Measurements from ENCODE around the gene MEGF9.
A peak's percentile ranks its signal among the peaks of the same experiment; 100 is the strongest.

The MEGF9 gene

DNA sequence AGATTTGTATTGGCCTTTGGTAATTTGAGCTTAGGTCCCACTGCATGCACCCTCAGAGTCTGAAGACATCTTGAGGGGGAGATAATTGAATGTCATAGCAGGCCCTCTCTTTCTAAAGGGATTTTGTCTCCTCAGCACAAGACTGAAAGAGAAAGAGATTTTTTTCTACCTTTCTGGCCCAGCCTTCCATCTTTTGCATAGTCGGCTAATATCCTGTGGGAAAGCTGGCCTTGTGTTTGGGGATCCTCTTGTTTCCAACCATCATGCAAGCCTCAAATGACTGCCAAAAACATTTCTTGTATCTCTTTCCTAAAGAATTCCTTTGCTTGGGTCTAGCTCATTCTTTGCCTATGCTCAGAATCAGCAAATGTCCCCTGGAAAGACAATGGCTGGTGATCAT, 92.3 kb downstream of the MEGF9 start:
- no peak for DNase-seq (ENCODE audit: low read depth)

DNA sequence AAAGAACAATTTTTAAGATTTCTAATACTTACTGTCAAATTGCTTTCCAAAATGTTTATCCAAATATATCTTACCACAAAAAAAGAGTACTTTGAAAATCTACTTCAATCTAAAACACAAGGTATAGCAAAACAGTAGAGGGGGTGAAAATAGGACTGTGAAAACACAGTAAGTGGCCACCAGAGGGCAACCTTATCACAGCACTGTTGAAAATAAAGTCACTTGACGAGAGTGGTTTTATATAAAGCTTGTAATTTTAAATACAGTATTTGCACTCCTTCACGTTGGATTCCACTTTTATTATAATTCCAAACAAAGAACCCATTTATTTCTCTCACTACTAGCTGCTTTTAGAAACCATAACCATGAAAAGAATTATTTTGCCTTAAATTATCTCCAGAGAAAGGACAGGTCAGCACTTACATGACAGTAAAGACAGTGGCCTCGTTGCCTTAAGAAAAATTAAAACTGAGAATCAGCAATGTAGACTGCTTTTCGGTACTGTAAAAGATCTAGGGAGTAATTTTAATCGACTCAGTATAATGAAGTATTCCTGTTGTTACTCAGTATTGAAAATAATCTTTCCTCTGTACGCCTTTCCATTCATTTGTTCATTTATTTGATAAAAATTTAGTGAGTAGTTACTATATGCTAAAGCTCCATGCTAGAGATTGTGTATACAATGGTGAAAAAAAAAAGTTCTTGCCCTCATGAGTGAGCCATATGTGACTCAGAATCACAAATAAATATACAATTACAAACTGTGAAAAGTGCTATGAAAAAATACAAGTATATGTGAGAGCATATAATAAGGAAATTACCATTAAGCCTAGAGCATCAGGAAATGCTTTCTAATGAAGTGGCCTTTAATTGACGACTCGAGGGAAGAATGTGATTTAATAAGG, 94.3 kb downstream of the MEGF9 start:
- peak; percentile 39 for DNase-seq (ENCODE audit: low read depth)

- DNase-seq (ENCODE audit: low read depth) = no peak
Measured at GRCh38 chr9:120616966-120617935, 97.0 kb downstream of the MEGF9 start.

GRCh38 chr9:120612218-120612617, 102.1 kb downstream of the MEGF9 start:
- no peak for DNase-seq (ENCODE audit: low read depth)

DNA sequence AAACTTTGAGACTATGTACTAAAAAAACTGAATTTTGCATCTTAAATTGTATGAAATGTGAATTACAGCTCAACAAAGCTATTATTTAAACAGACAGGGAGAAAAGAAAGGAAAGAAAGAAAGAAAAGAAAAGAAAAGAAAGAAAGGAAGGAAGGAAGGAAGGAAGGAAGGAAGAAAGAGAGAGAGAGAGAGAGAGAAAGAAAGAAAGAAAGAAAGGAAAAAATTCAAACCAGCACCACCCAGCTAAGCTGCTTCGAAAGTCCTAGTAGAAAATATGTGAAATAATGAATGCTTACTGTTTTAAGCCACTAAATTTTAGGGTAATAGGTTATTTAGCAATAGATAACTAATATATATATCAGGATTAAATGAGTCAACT, 102.6 kb downstream of the MEGF9 start:
- DNase-seq (ENCODE audit: low read depth) = no peak

GRCh38 chr9:120610975-120611689, 103.1 kb downstream of the MEGF9 start:
- DNase-seq (ENCODE audit: low read depth) = no peak

- no peak for DNase-seq (ENCODE audit: low read depth)
Measured at GRCh38 chr9:120609636-120610035, 104.6 kb downstream of the MEGF9 start.

DNA sequence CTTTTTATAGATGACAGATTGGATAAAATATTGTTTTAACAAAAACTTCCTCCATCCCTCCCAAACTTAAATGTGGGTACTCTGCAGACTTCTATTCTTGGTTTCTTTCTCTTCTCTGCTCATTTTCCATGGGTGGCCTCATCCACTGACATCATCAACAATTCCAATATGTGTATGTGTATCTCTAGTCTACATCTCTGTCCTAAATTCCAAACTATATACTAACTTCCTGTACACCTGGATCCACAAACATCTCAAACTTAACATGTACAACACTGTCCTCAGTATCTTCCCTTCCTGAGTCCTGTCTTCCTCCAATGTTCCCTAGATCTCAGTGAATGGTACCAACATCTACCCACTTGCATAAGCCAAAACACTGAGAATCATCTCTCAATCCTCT, 105.8 kb downstream of the MEGF9 start:
- no peak for DNase-seq (ENCODE audit: low read depth)

GRCh38 chr9:120603591-120603990, 110.7 kb downstream of the MEGF9 start:
- DNase-seq (ENCODE audit: low read depth) = no peak

- no peak for DNase-seq (ENCODE audit: low read depth)
Measured at GRCh38 chr9:120603010-120603409, 111.3 kb downstream of the MEGF9 start.

DNA sequence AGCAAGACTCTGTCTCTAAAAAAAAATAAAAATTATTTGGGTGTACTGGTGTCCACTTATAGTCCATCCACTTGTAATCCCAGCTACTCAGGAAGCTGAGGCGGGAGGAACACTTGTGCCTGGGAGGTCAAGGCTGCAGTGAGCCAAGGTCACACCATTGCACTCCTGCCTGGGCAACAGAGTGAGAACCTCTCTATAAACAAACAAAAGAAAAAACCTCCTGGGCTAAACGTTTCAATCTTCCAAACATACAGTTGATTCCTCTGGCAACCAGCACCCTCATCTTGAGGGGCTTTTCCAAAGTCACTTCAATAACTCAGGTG, 120.4 kb downstream of the MEGF9 start:
- no peak for DNase-seq (ENCODE audit: low read depth)

GRCh38 chr9:120593250-120593954, 120.9 kb downstream of the MEGF9 start:
- DNase-seq (ENCODE audit: low read depth) = no peak

DNA sequence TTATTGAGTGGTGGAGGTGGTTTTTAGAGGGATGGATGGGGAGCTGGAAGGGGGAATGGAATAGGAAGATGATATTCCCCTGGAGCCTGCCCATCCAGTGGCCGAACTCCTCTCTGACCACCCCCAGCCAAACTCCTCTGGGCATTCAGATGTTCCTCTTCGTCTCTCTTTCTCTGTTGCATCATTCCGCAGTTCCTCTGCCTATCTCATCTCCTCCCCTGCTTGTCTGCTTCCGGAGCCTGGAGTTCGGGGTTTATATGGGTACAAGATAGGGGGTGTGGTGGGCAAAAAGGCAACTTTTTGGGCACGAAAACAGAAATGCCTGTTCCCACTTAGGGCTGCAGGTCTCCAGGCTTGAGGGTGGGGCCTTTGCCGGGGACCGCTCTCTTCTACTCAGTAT, 122.1 kb downstream of the MEGF9 start:
- DNase-seq (ENCODE audit: low read depth) = no peak

GRCh38 chr9:120587328-120587727, 126.9 kb downstream of the MEGF9 start:
- no peak for DNase-seq (ENCODE audit: low read depth)

- DNase-seq (ENCODE audit: low read depth) = no peak
Measured at GRCh38 chr9:120583958-120584369, 130.3 kb downstream of the MEGF9 start.

DNA sequence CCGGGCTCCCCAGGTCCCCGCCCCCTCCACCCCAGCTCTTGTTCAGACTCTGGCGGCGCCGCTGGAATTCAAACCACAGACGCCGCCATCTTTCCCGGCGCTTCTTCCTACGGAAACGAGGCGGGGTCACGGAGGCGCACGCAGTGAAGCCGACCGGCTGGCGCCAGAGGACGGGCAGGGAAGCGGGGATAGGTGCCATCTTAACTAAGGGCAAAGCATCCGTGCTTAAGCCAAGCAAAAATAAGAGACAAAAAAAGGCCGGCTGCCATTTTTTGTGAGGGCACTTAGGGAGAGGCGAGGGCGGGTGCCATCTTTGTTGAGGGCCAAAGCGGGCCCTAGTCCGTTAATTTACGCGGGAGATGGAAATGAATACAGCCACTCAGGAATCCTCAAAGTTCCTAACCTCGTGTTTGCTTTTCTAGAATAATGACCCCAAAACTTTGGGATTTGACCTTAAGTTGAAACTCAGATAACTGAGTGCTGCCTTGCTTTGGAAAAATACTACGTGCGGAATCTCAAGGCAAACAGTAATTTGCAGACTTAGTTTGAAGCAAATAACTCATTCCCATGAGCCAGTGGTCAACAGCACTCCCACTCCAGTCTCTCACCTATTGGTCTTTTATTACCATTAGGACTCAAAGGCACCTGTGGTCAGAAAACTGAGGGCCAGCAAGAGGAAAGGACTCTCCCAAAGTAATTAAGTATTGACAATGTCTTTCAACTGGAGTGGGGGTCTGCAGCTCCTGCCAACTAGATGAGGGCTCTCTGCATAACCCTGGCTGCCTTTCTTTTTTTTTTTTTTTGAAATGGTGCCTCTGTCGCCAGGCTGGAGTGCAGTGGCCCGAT, 134.0 kb downstream of the MEGF9 start, which contains the start of gene CDK5RAP2:
TSS of gene CDK5RAP2 (minus strand) at position 117 of the 846 bp plus-strand sequence. CDS start 189 bp downstream, outside the sequence.
- peak; percentile 78 for DNase-seq (ENCODE audit: low read depth)

DNA sequence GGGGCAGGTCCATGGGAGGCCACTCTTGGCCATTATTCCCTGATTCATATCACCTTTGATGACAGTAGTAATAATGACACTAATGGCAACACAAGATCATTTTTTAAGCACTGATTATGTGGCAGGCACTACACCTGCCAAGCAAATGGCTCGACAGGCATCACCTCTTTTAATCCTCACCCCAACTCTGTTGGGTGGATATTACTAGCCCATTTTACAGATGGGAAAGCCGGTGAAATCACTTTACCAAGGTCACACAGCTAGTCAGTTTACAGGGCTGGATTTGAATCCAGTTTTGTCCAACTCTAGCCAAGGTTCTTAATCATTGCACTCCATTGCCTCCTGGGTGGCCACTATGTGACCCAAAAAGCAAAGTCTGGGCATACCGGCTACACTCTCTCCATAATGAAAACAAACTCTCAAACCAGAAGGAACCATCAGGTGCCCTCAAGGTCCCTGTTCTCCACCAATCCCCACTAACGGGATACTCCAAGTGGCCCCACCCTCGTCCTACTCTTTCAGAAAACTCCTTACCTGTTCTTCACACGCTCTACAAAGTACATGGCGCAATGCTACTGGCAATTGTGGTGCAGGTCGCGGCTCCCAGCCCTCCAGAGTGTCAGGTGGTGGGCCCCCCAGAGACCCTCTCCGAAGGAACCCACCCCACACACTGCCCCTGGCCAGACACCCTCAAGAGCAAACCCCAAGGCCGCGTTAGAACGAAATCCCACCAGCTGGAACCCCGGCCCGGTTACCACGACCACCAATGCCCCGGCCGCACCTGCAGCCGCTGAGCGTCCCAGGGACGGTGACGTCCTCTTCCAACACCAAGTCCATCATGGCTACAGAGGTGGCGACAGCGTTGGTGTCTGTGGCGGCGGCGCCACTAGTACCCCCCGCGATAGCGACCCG, 134.9 kb downstream of the MEGF9 start:
- DNase-seq (ENCODE audit: low read depth) = no peak

GRCh38 chr9:120574473-120574872, 139.8 kb downstream of the MEGF9 start:
- no peak for DNase-seq (ENCODE audit: low read depth)

GRCh38 chr9:120572472-120572871, 141.8 kb downstream of the MEGF9 start:
- DNase-seq (ENCODE audit: low read depth) = no peak

All from stimulated activated CD8-positive, alpha-beta memory T cell treated with anti-CD3 and anti-CD28 coated beads, Interleukin-15, amount 100 ng/mL, for 1 hour (primary cell).